Naive thymus-derived CD4-positive, alpha-beta T cell (primary cell): Measurements from ENCODE around the gene TBC1D1. TPM values are rescaled to one million over a fixed set of nuclear protein-coding genes. Genes with fewer than 3 reads are reported as not detected.

Experiments used
- ATAC-seq: fragments of 150-1000 bp; cut with Tn5 transposase; 2 replicates; pipeline ENCODE4 v1.10.0; 2021; ENCODE audit warnings: mild to moderate bottlenecking, moderate library complexity
- CTCF ChIA-PET: fragments of 350-600 bp; sonication (Branson Sonifier 250); formaldehyde crosslinking; loops from one replicate; lab custom pipeline; 2021; ENCODE audit warnings: antibody characterized with exemption; lab: Charles Lee
- POLR2A ChIA-PET: fragments of 350-600 bp; sonication (Branson Sonifier 250); formaldehyde crosslinking; loops from one replicate; lab custom pipeline; 2021; ENCODE audit warnings: antibody characterized with exemption, inconsistent platforms; lab: Charles Lee
- DNase-seq, 9 donors: peaks; one replicate each; pipeline versions ENCODE4 v3.0.0 to v3.0.0-alpha.2; 2020 to 2022; ENCODE audit warnings: mixed read lengths in 1 of 9
- H3K27ac ChIP-seq: one replicate; pipeline ENCODE4 v1.7.0; 2013; ENCODE audit warnings: mild to moderate bottlenecking, low read depth, low read length, moderate library complexity
- H3K27me3 ChIP-seq, 2 donors: one replicate each; pipeline ENCODE4 v1.7.0; 2013; ENCODE audit warnings: low read length in 2 of 2, mild to moderate bottlenecking in 2 of 2, moderate library complexity in 2 of 2; ENCODE audit not compliant: control insufficient read depth in 2 of 2, insufficient read depth in 2 of 2
- H3K36me3 ChIP-seq, 3 experiments: 1 replicate in 2 of 3; 2 replicates in 1 of 3; pipeline ENCODE4 v1.7.0; 2013; ENCODE audit warnings: low read length in 3 of 3, mild to moderate bottlenecking in 3 of 3, moderate library complexity in 1 of 3; ENCODE audit not compliant: insufficient read depth in 3 of 3, control insufficient read depth in 2 of 3
- H3K4me1 ChIP-seq, 2 donors: one replicate each; pipeline ENCODE4 v1.7.0; 2013; ENCODE audit warnings: low read length in 2 of 2, mild to moderate bottlenecking in 2 of 2, moderate library complexity in 1 of 2; ENCODE audit not compliant: control insufficient read depth in 2 of 2, insufficient read depth in 2 of 2
- H3K4me3 ChIP-seq: 2 replicates; pipeline ENCODE4 v1.7.0; 2013; ENCODE audit warnings: mild to moderate bottlenecking, low read length
- H3K9me3 ChIP-seq, 3 experiments: 1 replicate in 2 of 3; 2 replicates in 1 of 3; pipeline ENCODE4 v1.7.0; 2013; ENCODE audit warnings: low read length in 3 of 3; ENCODE audit not compliant: control insufficient read depth in 2 of 3
- H3K27ac Mint-ChIP-seq, 9 donors: one replicate each; pipeline ENCODE4 v1.8.0; 2020 to 2022; ENCODE audit warnings: mixed read lengths in 9 of 9, mild to moderate bottlenecking in 8 of 9, moderate library complexity in 5 of 9, inconsistent platforms in 2 of 9
- H3K27me3 Mint-ChIP-seq, 5 donors: one replicate each; pipeline ENCODE4 v1.8.0; 2021 to 2022; ENCODE audit warnings: mixed read lengths in 5 of 5, mild to moderate bottlenecking in 1 of 5
- H3K36me3 Mint-ChIP-seq, 5 donors: one replicate each; pipeline ENCODE4 v1.8.0; 2020 to 2022; ENCODE audit warnings: mixed read lengths in 5 of 5, mild to moderate bottlenecking in 3 of 5, inconsistent platforms in 1 of 5
- H3K4me1 Mint-ChIP-seq, 7 donors: one replicate each; pipeline ENCODE4 v1.8.0; 2020 to 2022; ENCODE audit warnings: mixed read lengths in 7 of 7, mild to moderate bottlenecking in 3 of 7, inconsistent platforms in 1 of 7
- H3K4me3 Mint-ChIP-seq, 10 donors: one replicate each; pipeline ENCODE4 v1.8.0; 2020 to 2022; ENCODE audit warnings: mild to moderate bottlenecking in 10 of 10, mixed read lengths in 10 of 10, moderate library complexity in 6 of 10, inconsistent platforms in 2 of 10
- H3K9me3 Mint-ChIP-seq, 11 donors: one replicate each; pipeline ENCODE4 v1.8.0; 2020 to 2022; ENCODE audit warnings: mixed read lengths in 11 of 11, mild to moderate bottlenecking in 4 of 11, inconsistent platforms in 1 of 11, moderate library complexity in 1 of 11
- intact Hi-C, 2 donors: fragments of 100-400 bp; cut with micrococcal nuclease; formaldehyde crosslinking; loops; one replicate each; pipeline ENCODE4 v1.15.1; 2023
- polyA plus RNA-seq, 2 donors: library from polyadenylated mRNA; unstranded; fragments of 300-500 nt; fragmentation: Illumina TruSeq; gene quantifications; one replicate each; pipeline ENCODE4 v1.2.3, GENCODE V29; 2021
- total RNA-seq, 6 experiments: library from RNA in 5 of 6; stranded (reverse) in 5 of 6; gene quantifications; 1 replicate in 5 of 6; 2 replicates in 1 of 6; pipeline ENCODE4 v1.2.3 and lab custom pipeline; 2021 to 2026

TBC1D1 gene
- total and polyA plus RNA-seq, 7 experiments from 2014 or later, result 19.4 to 66.8 (median 46.9) TPM

DNA sequence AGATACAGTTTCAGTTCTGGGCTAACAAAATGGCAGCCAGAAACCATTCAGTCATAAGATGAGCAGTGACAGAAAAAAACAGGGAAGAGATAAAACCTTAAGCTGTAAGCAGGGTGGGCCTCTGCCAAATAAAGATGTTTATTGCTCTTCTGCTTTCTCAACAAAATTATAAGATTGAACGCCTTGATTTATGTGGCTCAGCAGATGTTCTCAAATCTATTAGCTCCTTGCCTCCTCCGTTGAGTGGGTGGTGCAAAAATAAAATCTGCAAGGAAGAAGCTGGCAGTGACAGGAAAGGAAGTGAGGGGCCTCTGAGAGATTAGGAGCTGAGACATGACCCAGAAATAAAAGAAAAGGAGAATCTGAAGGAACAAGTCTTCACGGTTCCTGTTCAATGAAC, 275.9 kb downstream of the TBC1D1 start:
- ChIA-PET CTCF (interaction anchor here (0.7 to 1.1 kb wide), 2 partner anchors 9 to 13 kb away, joined by 3 to 5 read pairs; no protein-coding TSS in a partner anchor), POLR2A (interaction anchor here (0.6 to 1.2 kb wide), 2 partner anchors 11 to 152 kb away, joined by 3 to 4 read pairs; no protein-coding TSS in a partner anchor)
- H3K4me3 ChIP-seq, result no peak overlapping the region
- no peaks in the 10 kb centered on the region for H3K36me3 ChIP-seq
- Mint-ChIP-seq H3K4me3 (no peak overlapping the region), H3K4me1 (peaks cover 7 to 37% (median 18%) of the 10 kb centered on the region in 7 donors), H3K36me3 (peaks cover 0 to 14% (median 0%) of the 10 kb centered on the region in 5 donors), H3K9me3 (peaks cover 0 to 14% (median 5%) of the 10 kb centered on the region in 11 donors), H3K27me3 (peaks cover 0 to 19% (median 0%) of the 10 kb centered on the region in 5 donors), H3K27ac (peak overlapping the region in 4 of 9 donors; percentile 22 to 86 (median 37))
- DNase-seq (no peak), ATAC-seq (no peak)
- no peaks in the 10 kb centered on the region for H3K4me1 ChIP-seq
- H3K27me3 ChIP-seq, result no peaks in the 10 kb centered on the region
- no peak overlapping the region for H3K27ac ChIP-seq
- intact Hi-C loops, result no loop called here
- no peaks in the 10 kb centered on the region for H3K9me3 ChIP-seq

- Mint-ChIP-seq H3K36me3 (peaks cover 0 to 14% (median 4%) of the 10 kb centered on the region in 5 donors), H3K4me1 (peaks cover 8 to 31% (median 16%) of the 10 kb centered on the region in 7 donors), H3K4me3 (no peak overlapping the region), H3K9me3 (peaks cover 0 to 19% (median 8%) of the 10 kb centered on the region in 11 donors), H3K27me3 (peaks cover 0 to 27% (median 0%) of the 10 kb centered on the region in 5 donors), H3K27ac (no peak overlapping the region)
- Histone ChIP-seq H3K27me3 (no peaks in the 10 kb centered on the region), H3K4me1 (no peaks in the 10 kb centered on the region), H3K36me3 (no peaks in the 10 kb centered on the region), H3K4me3 (no peak overlapping the region), H3K9me3 (no peaks in the 10 kb centered on the region), H3K27ac (no peak overlapping the region)
- intact Hi-C loops, result no loop called here
- ChIA-PET POLR2A (interaction anchor here (1.2 kb wide), 1 partner anchor 13 kb away, joined by 4 read pairs; no protein-coding TSS in a partner anchor), CTCF (no interaction called here)
- DNase-seq (no peak), ATAC-seq (no peak)
Measured at GRCh38 chr4:38167973-38168372, 277.1 kb downstream of the TBC1D1 start.

GRCh38 chr4:38169524-38169923, 278.6 kb downstream of the TBC1D1 start:
- peaks cover 0 to 14% (median 5%) of the 10 kb centered on the region in 11 donors for H3K9me3 Mint-ChIP-seq

DNA sequence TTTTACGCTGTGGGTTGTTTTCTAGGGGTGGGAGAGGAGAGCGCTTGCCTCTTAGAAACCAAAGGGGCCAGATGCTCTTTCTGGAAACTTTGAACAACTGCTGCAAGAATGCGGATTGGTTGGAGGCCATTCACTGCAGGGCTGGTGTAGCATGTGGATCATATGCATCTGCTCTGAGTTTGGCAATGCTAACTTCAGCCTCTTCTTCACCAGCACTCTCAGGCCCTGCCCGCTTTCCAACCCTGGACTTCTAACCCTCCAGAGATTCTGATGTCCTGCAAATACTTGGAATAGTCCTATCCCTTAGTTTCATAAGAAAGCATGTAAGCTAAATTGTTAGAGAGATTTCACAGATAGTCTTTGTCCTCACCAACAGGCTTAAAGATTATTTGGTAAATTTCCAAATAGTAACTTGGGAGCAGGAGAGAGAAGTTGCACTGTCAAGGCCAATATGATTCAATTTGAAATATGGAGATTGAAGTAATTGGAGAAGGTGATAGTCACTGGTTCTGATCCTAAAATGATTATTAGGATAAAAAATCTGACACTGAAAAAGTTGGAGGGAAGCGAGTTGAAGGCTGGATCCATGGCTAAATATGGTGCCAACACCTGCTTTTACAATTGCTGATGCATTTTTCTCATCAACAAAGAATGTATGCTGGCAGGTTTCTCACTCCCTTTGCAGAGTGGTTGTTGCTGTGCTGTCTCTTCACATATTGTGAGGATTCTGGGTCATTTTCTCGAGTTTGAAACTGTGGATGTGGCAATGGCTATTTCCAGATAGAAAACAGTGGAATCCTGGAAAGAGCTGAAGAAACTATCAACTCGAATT, 279.7 kb downstream of the TBC1D1 start:
- no peak overlapping the region for H3K4me3 ChIP-seq
- intact Hi-C loops, result no loop called here

More at GRCh38 chr4:38169524-38169923, 278.6 kb downstream of the TBC1D1 start:
- intact Hi-C loops, result no loop called here
- ATAC-seq, result no peak
- peaks cover 8 to 23% (median 18%) of the 10 kb centered on the region in 7 donors for H3K4me1 Mint-ChIP-seq
- ChIA-PET CTCF (interaction anchor here (1.0 to 1.1 kb wide), 2 partner anchors 9 to 561 kb away, joined by 3 read pairs; no protein-coding TSS in a partner anchor), POLR2A (interaction anchor here (1.2 kb wide), 1 partner anchor 9 kb away, joined by 3 read pairs; no protein-coding TSS in a partner anchor)
- Histone ChIP-seq H3K27me3 (no peaks in the 10 kb centered on the region), H3K9me3 (no peaks in the 10 kb centered on the region), H3K27ac (no peak overlapping the region), H3K4me3 (no peak overlapping the region), H3K4me1 (no peaks in the 10 kb centered on the region), H3K36me3 (no peaks in the 10 kb centered on the region)
- H3K27ac Mint-ChIP-seq, result no peak overlapping the region
- H3K4me3 Mint-ChIP-seq, result no peak overlapping the region
- no peak for DNase-seq
- peaks cover 0 to 34% (median 0%) of the 10 kb centered on the region in 5 donors for H3K27me3 Mint-ChIP-seq
- peaks cover 0 to 12% (median 4%) of the 10 kb centered on the region in 5 donors for H3K36me3 Mint-ChIP-seq

DNA sequence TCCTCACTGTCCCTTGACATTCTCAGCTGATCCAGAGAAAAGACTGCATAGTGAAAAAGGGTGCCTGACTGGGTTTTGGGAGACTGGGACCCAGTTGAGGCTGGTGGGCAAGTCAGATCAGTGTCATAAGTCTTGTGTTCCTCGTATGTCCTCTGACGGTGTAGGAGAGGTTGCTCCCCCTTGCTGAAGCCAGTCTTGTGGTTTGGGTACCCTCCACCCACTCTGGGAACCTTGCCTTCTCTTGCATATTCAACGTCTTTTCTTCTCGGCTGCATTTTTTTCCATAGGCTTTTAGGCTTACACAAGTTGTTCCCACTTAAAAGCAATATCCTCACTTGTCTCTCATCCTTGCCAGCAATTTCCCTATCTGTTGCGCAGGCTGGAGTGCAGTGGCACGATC, 281.2 kb downstream of the TBC1D1 start:
- Histone ChIP-seq H3K27me3 (no peaks in the 10 kb centered on the region), H3K27ac (no peak overlapping the region), H3K36me3 (no peaks in the 10 kb centered on the region), H3K4me3 (no peak overlapping the region), H3K4me1 (peaks cover under 1 to 7% of the 10 kb centered on the region in 2 donors), H3K9me3 (no peaks in the 10 kb centered on the region)
- ATAC-seq, result no peak
- Mint-ChIP-seq H3K27ac (no peak overlapping the region), H3K4me3 (no peak overlapping the region), H3K9me3 (peaks cover 0 to 4% (median 0%) of the 10 kb centered on the region in 11 donors), H3K27me3 (peaks cover 0 to 36% (median 0%) of the 10 kb centered on the region in 5 donors), H3K36me3 (peaks cover 0 to 4% (median 0%) of the 10 kb centered on the region in 5 donors), H3K4me1 (peaks cover 6 to 27% (median 20%) of the 10 kb centered on the region in 7 donors)
- DNase-seq, result no peak
- ChIA-PET CTCF (interaction anchor here (0.6 to 0.7 kb wide), 2 partner anchors 104 to 558 kb away, joined by 3 to 4 read pairs; no protein-coding TSS in a partner anchor), POLR2A (no interaction called here)
- intact Hi-C loops, result no loop called here

More for the DNA sequence above, 279.7 kb downstream of the TBC1D1 start:
- ATAC-seq (no peak), DNase-seq (no peak)
- POLR2A ChIA-PET, result interaction anchor here (1.2 kb wide), 1 partner anchor 10 kb away, joined by 3 read pairs; no protein-coding TSS in a partner anchor
- Histone ChIP-seq H3K36me3 (no peaks in the 10 kb centered on the region), H3K9me3 (no peaks in the 10 kb centered on the region), H3K27me3 (no peaks in the 10 kb centered on the region), H3K27ac (no peak overlapping the region), H3K4me1 (no peaks in the 10 kb centered on the region)
- CTCF ChIA-PET, result no interaction called here
- Mint-ChIP-seq H3K36me3 (peaks cover 0 to 6% (median 4%) of the 10 kb centered on the region in 5 donors), H3K9me3 (peaks cover 0 to 12% (median 1%) of the 10 kb centered on the region in 11 donors), H3K4me1 (peaks cover 8 to 28% (median 26%) of the 10 kb centered on the region in 7 donors), H3K4me3 (no peak overlapping the region), H3K27me3 (peaks cover 0 to 36% (median 0%) of the 10 kb centered on the region in 5 donors), H3K27ac (no peak overlapping the region)

GRCh38 chr4:38173935-38174518, 283.1 kb downstream of the TBC1D1 start:
- CTCF ChIA-PET, result interaction anchor here (0.6 to 2.9 kb wide), 7 partner anchors 19 to 660 kb away, joined by 3 to 9 read pairs (median 5); partner anchors contain the start of gene TLR10
- Histone ChIP-seq H3K4me3 (no peak overlapping the region), H3K36me3 (no peaks in the 10 kb centered on the region), H3K27me3 (no peaks in the 10 kb centered on the region), H3K27ac (no peak overlapping the region), H3K4me1 (peaks cover 17 to 21% of the 10 kb centered on the region in 2 donors), H3K9me3 (no peaks in the 10 kb centered on the region)
- peaks cover 19 to 46% (median 31%) of the 10 kb centered on the region in 7 donors for H3K4me1 Mint-ChIP-seq
- intact Hi-C loops, result no loop called here
- ATAC-seq, result no peak
- POLR2A ChIA-PET, result interaction anchor here (0.5 to 0.7 kb wide), 2 partner anchors 13 to 624 kb away, joined by 3 to 4 read pairs; no protein-coding TSS in a partner anchor
- peaks cover 0 to 36% (median 0%) of the 10 kb centered on the region in 5 donors for H3K27me3 Mint-ChIP-seq
- H3K4me3 Mint-ChIP-seq, result no peak overlapping the region
- no peak overlapping the region for H3K27ac Mint-ChIP-seq
- H3K9me3 Mint-ChIP-seq, result peaks cover 0 to 4% (median 0%) of the 10 kb centered on the region in 11 donors
- peaks cover 0 to 4% (median 0%) of the 10 kb centered on the region in 5 donors for H3K36me3 Mint-ChIP-seq
- DNase-seq, result no peak
